PC-9 (cell line): ENCODE results near the gene SUV39H1. TPM values are rescaled to one million over a fixed set of nuclear protein-coding genes. Genes with fewer than 3 reads are reported as not detected.
A peak's percentile ranks its signal among the peaks of the same experiment; 100 is the strongest.

Experiments
- BruUV-seq: library from RNA; stranded (reverse); fragments of 400-500 nt; replicated peaks from 2 replicates; lab custom pipeline; 2021; lab: Mats Ljungman, UMichigan
- CTCF ChIA-PET: fragments of 300-600 bp; sonication (Branson Sonifier 250); formaldehyde crosslinking; loops from one replicate; lab custom pipeline; 2022; ENCODE audit warnings: antibody characterized with exemption; lab: Charles Lee
- POLR2A ChIA-PET: fragments of 300-600 bp; sonication (Branson Sonifier 250); formaldehyde crosslinking; loops from one replicate; lab custom pipeline; 2022; ENCODE audit warnings: antibody characterized with exemption; ENCODE audit not compliant: unreplicated experiment; lab: Charles Lee
- DNase-seq, 2 experiments: peaks; one replicate each; pipeline versions ENCODE4 v3.0.0 to v3.0.0-alpha.2; 2015 to 2022; ENCODE audit warnings: mixed read lengths in 1 of 2
- H2AFZ ChIP-seq: fragments of 200-600 bp; sonication (generic); 2 replicates; pipeline ENCODE4 v1.8.1; 2017; ENCODE audit warnings: antibody characterized with exemption
- H3F3A ChIP-seq: fragments of 200-600 bp; sonication (generic); 2 replicates; pipeline ENCODE4 v1.8.1; 2017; ENCODE audit warnings: antibody characterized with exemption, mild to moderate bottlenecking, low read depth; ENCODE audit not compliant: insufficient read depth
- H3K27ac ChIP-seq: fragments of 200-600 bp; sonication (generic); 2 replicates; pipeline ENCODE4 v1.6.1; 2016; ENCODE audit warnings: mixed run types
- H3K27me3 ChIP-seq: fragments of 200-600 bp; sonication (generic); 2 replicates; pipeline ENCODE4 v1.6.1; 2016; ENCODE audit warnings: low read depth, mixed run types; ENCODE audit not compliant: insufficient read depth
- H3K36me3 ChIP-seq: fragments of 200-600 bp; sonication (generic); 2 replicates; pipeline ENCODE4 v1.6.1; 2016; ENCODE audit warnings: low read depth, mixed run types
- H3K4me1 ChIP-seq: fragments of 200-600 bp; sonication (generic); replicated peaks from 2 replicates; pipeline ENCODE4 v1.6.1; 2016; ENCODE audit warnings: mixed run types; ENCODE audit not compliant: insufficient read depth
- H3K4me2 ChIP-seq: fragments of 200-600 bp; sonication (generic); 2 replicates; pipeline ENCODE4 v1.6.1; 2017; ENCODE audit warnings: mixed run types
- H3K4me3 ChIP-seq: fragments of 200-600 bp; sonication (generic); 2 replicates; pipeline ENCODE4 v1.6.1; 2016; ENCODE audit warnings: mixed run types
- H3K79me2 ChIP-seq: fragments of 200-600 bp; sonication (generic); 2 replicates; pipeline ENCODE4 v1.6.1; 2017; ENCODE audit warnings: low read depth, mixed run types
- H3K9me2 ChIP-seq: fragments of 200-600 bp; sonication (generic); 2 replicates; pipeline ENCODE4 v1.8.1; 2017; ENCODE audit warnings: mild to moderate bottlenecking; ENCODE audit not compliant: insufficient read depth
- H3K9me3 ChIP-seq: fragments of 200-600 bp; sonication (generic); 2 replicates; pipeline ENCODE4 v1.8.1; 2016; ENCODE audit warnings: low read depth; ENCODE audit not compliant: insufficient read depth
- H4K20me1 ChIP-seq: fragments of 200-600 bp; sonication (generic); 2 replicates; pipeline ENCODE4 v1.8.1; 2017; ENCODE audit not compliant: insufficient read depth
- CTCF ChIP-seq: fragments of 200-600 bp; sonication (generic); conservative IDR thresholded peaks from 2 replicates; pipeline ENCODE4 v1.6.1; 2017; ENCODE audit warnings: mixed run types, antibody characterized with exemption, mild to moderate bottlenecking, moderate library complexity
- EZH2 ChIP-seq: fragments of 200-600 bp; sonication (generic); IDR thresholded peaks from 2 replicates; pipeline ENCODE4 v1.8.0; 2017; ENCODE audit warnings: antibody characterized with exemption, low read depth
- intact Hi-C: fragments of 100-400 bp; cut with micrococcal nuclease; formaldehyde crosslinking; loops from one replicate; pipeline ENCODE4 v1.10.0; 2022; ENCODE audit not compliant: unreplicated experiment
- total RNA-seq: library from RNA; stranded (reverse); gene quantifications from 2 replicates; pipeline ENCODE4 v1.2.3, GENCODE V29; 2021

SUV39H1 gene
- total RNA-seq, 1 experiment from 2014 or later = 11.7 TPM

- Histone ChIP-seq H3F3A (no peaks in the 10 kb centered on the region), H3K4me1 (no peaks in the 10 kb centered on the region), H3K9me2 (no peaks in the 10 kb centered on the region), H3K79me2 (no peaks in the 10 kb centered on the region), H3K9me3 (no peaks in the 10 kb centered on the region), H3K27ac (no peak overlapping the region), H3K36me3 (no peaks in the 10 kb centered on the region), H4K20me1 (no peaks in the 10 kb centered on the region), H3K27me3 (no peaks in the 10 kb centered on the region), H3K4me3 (no peak overlapping the region), H3K4me2 (no peak overlapping the region), H2AFZ (no peak overlapping the region)
- CTCF ChIA-PET = no interaction called here
- no TSS peak for BruUV-seq
- POLR2A ChIA-PET = no interaction called here
- TF ChIP-seq CTCF = no peak
- intact Hi-C loops = no loop called here
- no peak for DNase-seq
Measured at GRCh38 chrX:48726596-48726995, 30.1 kb downstream of the SUV39H1 start.

- TF ChIP-seq CTCF = no peak
- no peak for TF ChIP-seq EZH2
- DNase-seq = no peak
- no TSS peak for BruUV-seq
- intact Hi-C loops = no loop called here
- no peaks in the 10 kb centered on the region for H3K36me3 ChIP-seq
- H3K4me2 ChIP-seq = no peak overlapping the region
- no peaks in the 10 kb centered on the region for H4K20me1 ChIP-seq
- ChIA-PET CTCF (no interaction called here), POLR2A (no interaction called here)
- H3K9me3 ChIP-seq = no peaks in the 10 kb centered on the region
- no peaks in the 10 kb centered on the region for H3K27me3 ChIP-seq
- H3K4me1 ChIP-seq = no peaks in the 10 kb centered on the region
- no peak overlapping the region for H2AFZ ChIP-seq
- no peaks in the 10 kb centered on the region for H3K79me2 ChIP-seq
- no peak overlapping the region for H3K27ac ChIP-seq
- H3F3A ChIP-seq = no peaks in the 10 kb centered on the region
- H3K9me2 ChIP-seq = no peaks in the 10 kb centered on the region
- no peak overlapping the region for H3K4me3 ChIP-seq
Measured at GRCh38 chrX:48728653-48729052, 32.1 kb downstream of the SUV39H1 start.

GRCh38 chrX:48736303-48736702 lies 39.8 kb downstream of the SUV39H1 start:
- Histone ChIP-seq H2AFZ (no peak overlapping the region), H3F3A (no peaks in the 10 kb centered on the region), H3K27ac (no peak overlapping the region), H3K9me2 (no peaks in the 10 kb centered on the region), H3K36me3 (no peaks in the 10 kb centered on the region), H3K27me3 (no peaks in the 10 kb centered on the region), H3K9me3 (no peaks in the 10 kb centered on the region), H3K4me1 (no peaks in the 10 kb centered on the region), H3K79me2 (no peaks in the 10 kb centered on the region), H3K4me3 (no peak overlapping the region; the same call in 1 of the 2 replicates), H3K4me2 (peak overlapping the region; percentile 65), H4K20me1 (no peaks in the 10 kb centered on the region)
- ChIA-PET CTCF (no interaction called here), POLR2A (no interaction called here)
- no peak for DNase-seq
- no TSS peak for BruUV-seq
- no peak for TF ChIP-seq CTCF
- no peak for TF ChIP-seq EZH2
- intact Hi-C loops = no loop called here
